Stimulated activated CD4-positive, alpha-beta T cell treated with anti-CD3 and anti-CD28 coated beads, Interleukin-1b, Interleukin-23, amount 100 ng/mL, for 24 hours (primary cell): ENCODE results near the gene TC2N.
"Not testable (repeated sequence)": the region's sequence is repeated elsewhere in the genome, so short reads cannot be mapped to it uniquely, and the experiment has no call there.

Experiments used
- DNase-seq, 4 experiments: peaks; one replicate each; pipeline ENCODE4 v3.0.0-alpha.2; 2020; ENCODE audit warnings: low read depth in 4 of 4, low spot score in 1 of 4

Gene TC2N

DNA sequence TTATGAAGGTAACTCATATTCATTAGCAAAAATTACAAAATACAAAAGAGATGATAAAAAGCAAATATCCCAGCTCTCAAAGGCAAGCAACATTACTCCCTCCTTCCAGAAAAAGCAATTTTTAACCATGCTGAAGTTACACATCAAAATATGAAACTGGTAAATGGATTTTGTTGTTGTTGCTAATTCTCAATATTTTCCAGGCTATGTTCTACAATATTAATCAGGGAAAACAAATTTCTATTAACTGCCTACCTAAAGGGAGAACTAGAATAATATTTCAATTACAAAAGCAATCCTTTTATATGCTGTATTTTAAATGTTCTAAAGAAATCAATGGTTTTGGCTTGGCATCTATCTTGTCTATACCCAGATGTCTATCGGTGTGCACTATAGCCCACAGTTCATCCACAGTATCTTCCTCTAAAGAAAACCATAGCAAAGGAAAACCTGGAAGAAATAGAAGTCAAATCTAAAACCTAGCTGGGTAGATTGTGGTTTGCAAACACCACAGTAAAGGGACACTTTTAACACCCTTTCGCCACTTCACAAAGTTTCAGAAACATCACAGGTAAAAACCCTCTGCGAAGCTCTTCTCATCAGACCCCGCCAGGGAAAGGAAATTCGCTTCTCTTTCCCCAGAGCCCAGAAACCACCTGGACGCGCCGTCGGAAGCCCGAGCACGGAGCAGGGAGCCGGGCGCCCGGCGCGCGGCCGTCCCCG is 32.0 kb downstream of the TC2N start:
- DNase-seq: peak in 1 of 4 experiments; percentile 5

DNA sequence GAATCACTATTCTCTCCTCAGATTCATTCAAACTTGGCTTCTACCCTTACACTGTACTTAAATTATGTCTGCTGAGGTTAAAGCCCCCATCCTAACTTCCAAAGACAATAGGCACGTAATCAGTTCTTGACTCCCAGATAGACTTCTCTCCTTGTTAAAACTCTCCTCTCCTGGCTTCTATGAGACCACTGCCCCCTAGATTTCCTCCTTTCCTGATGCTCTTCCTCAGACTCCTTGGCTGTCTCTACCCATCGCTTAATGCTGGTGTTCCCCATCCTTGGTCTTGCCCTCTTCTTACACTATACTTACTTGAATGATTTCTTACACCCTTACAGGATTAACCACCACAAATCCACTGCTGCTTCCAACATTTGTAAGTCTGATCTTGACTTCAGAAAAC is 32.8 kb downstream of the TC2N start:
- no peak for DNase-seq

DNA sequence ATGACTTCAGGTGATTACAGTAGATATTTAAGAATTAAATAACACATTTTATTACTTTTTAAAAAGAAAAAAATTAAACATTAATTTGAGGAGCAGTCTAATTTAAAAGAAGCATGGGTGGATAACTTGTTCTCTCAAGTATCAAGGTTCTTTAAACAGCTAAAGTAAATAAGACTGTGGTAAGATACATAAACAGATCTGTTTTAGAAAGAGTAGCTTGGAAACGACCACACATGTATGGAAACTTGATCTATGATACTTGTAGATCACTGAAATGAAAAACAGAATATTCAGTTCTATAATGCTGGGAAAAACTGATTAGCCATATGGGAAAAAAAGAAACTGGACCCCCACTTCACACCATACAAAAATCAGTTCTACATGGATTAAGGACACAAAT is 36.0 kb downstream of the TC2N start:
- no peak for DNase-seq

DNA sequence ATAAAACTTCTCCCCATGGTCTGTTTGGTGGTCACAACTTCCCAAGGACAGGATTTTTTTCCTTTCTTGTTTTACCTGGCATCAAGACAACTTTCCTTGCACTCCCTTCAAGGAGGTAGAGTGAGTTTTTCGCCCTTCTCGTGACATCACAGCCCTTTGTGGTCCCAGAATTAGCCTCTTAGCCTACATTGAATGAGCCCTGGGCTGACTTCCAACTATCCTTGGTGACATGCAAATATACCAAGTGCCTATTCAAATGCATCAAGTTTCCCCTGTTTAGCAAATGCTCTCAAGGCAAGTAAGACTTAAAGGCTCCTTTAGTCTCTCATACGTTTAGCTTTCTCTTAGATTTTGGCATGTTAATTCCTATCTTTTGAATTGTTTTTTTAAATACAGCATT is 36.6 kb downstream of the TC2N start:
- no peak for DNase-seq

DNA sequence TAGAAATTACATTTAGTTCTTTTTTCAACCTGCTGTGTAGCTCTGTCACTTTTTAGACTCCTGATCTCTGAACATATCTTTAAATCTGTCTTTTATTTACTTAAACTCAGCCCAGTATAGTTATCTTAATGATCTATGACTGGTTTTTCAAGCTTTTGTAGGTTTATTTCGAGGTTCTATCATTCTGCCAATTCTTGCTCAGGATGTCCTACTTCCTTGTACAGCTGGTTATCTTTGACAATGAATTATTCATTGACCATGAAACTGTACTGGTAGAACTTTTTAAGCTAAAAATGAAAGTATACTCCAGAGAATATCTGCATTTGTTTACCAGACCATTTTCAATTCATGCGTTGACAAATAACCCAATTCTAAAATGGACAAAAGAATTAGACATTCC is 37.8 kb downstream of the TC2N start:
- DNase-seq: no peak

DNA sequence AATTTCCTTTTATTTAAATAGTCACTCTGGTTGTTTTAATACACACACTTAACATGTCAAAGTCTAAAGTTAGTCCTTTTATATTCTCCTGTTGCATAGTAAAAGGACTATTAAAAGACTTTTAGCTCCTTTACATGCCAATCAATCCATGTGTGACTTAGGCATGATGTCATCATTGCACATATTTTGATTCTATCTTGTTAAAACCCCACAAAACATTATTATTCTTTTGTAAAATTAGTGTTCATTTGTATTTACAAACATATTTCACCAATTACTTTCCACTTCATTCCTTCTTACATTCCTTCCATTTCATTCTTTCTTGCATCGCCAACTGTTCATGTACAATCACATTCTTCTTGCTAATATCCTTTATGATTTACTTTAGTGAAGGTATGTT is 39.6 kb downstream of the TC2N start:
- DNase-seq: no peak

DNA sequence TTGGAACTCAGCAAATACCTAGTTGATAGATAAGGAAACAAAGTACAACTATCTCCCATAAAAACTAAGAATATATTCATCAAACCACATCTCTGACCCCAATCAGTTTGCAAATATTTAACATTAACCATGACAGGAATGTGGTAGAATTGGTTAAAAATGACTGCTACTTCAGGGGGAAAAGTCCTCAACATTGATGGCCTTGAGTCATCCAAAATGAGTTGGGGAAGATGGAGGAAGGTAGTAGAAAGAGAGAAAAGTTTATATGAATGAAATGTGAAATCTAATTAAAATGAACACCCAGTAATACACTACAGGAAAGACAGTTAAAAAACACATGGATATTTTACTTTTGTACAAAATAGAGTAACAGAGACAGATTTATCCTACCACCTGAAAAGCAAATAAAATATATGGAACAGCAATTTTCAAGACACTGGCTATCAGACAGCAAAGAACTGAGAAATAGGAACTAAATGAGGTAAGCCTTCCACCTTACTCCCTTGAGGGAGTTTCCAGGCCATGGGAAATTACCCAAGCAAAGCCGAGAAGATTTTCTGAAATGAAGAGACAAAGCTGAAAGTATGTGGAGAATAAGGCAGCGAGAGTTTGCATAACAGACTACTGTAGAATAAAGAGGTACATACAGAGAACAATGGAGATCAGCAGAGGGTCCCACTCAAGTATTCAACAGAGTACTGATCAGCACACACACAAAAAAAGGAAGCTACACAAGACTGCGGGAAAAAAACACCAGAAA is 49.6 kb downstream of the TC2N start:
- no peak for DNase-seq

DNA sequence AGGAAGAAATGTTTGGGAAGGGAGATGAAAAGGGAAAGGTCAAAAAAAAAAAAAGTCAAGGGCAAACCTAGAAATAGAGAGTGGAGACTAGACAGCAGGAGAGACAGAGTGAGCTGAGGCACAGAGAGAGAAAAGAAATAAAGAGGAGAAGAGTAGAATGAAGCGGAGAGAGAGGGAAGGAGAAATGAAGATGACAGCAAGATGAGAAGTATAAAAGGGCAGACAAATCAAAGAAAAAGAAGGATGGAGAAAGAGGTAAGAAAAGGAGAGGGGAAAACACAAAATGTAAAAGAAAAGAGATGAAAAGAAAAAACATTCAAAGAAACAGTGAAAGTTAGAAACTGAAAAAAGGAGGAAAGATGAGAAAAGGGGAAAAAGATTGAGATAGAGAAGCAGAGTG is 53.0 kb downstream of the TC2N start:
- DNase-seq: no peak

DNA sequence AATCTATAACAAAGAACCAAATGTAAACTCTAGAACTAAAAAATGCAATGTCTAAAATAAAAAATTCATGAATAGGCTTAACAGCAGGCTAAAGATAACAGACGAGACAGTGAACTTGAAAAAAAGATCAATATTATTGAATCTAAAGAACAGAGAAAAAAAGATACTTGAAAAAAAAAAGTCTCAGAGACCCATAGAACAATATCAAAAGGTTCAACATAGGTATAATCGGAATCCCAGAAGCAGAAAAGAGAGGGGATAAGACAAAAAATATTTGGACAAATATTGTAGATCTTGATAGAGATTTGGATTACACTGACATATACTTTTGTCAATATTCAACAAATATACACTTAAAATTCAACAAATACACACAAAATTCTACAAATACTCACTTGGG is 56.6 kb downstream of the TC2N start:
- no peak for DNase-seq

DNA sequence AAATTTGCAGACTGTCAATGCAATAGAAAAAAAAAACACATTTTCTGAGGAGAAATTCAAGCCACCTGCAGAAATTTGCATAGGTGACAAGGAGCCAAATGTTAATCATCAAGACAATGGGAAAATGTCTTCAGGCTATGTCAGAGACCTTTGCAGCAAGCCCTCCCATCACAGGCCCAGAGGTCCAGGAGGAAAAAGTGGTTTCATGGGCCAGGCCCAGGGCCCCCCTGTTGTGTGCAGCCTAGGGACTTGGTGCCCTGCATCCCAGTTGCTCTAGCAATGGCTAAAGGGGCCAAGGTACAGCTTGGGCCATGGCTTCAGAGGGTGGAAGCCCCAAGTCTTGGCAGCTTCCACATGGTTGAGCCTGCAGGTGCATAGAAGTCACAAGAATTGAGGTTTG is 60.6 kb downstream of the TC2N start:
- DNase-seq: no peak

DNA sequence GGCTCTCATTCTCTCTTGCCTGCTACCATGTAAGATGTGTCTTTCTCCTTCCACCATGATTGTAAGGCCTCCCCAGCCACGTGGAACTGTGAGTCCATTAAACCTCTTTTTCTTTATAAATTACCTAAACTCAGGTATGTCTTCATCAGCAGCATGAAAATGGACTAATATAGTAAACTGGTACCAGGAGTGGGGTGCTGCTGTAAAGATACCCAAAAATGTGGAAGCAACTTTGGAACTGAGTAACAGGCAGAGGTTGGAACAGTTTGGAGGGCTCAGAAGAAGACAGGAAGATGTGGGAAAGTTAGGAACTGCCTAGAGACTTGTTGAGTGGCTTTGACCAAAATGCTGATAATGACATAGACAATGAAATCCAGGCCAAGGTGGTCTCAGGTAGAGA is 61.2 kb downstream of the TC2N start:
- DNase-seq: not testable (repeated sequence)

DNA sequence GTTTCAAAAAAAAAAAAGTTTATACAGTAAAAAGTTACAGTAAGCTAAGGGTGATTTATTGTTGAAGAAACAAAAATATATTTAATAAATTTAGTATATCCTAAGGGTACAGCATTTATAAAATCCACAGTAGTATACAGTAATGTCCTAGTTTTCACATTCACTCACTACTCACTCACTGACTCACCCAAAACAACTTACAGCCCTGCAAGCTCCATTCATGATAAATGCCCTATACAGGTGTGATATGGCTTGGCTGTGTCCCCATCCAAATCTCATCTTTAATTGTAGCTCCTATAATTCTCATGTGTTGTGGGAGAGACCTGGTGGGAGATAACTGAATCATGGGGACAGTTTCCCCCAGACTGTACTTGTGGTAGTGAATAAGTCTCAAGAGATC is 61.7 kb downstream of the TC2N start:
- no peak for DNase-seq

DNA sequence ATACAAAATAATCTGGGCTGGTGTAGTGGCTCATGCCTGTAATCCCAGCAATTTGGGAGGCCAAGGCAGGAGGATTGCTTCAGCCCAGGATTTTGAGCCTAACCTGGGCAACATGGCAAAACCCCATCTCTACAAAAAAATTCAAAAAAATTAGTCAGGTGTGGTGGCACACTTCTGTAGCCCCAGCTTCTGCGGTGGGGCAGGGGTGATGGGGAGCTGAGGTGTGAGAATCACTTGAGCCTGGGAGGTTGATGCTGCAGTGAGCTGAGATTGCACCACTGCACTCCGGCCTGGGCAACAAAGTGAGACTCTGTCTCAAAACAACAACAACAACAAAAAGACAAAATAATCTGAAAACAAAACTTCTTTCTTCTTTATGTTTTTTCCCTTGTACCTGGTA is 66.0 kb downstream of the TC2N start:
- no peak for DNase-seq

DNA sequence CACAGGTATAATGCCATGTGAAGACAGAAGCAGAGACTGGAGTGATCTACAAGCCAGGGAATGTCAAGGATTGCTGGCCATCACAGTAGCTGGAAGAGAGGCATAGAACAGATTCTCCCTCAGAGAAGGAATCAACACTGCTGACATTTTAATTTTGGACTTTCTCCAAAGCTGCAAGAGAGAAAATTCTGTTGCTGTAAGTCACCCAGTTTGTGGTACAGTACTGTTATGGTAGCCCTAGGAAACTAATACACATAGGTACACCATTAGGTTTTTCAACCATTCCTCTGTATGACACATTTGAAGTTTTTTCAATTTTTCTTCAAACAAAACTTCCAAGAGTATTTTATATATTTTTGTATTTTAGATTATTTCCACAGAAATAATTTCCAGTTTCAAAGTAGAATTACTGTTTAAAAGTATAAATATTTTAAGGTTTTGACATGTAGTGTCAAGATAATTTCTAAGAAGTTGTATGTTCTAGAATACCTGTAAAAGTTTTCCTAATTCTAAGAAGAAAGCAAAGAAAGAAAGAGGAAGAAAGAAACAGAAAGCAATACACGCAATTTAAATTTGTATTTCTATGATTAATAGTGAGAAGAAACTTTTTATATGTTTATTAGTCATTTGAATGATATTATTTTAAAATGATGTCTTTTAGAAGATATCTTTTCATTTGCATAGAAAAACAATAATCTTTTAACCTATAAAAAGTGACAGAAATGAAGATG is 70.6 kb downstream of the TC2N start:
- no peak for DNase-seq

DNA sequence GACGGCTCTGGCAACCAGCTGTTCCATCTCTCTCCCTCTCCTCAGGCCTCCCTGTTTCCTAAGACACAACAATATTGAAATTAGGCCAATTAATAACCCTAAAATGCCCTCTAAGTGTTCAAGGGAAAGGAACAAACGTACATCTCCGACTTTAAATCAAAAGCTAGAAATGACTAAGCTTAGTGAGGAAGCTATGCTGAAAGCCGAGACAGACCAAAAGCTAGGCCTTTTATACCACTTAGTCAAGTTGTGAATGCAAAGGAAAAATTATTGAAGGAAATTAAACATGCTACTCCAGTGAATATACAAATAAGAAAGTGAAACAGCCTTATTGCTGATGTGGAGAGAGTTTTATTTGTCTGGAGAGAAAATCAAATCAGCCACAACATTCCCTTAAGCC is 73.6 kb downstream of the TC2N start:
- no peak for DNase-seq

DNA sequence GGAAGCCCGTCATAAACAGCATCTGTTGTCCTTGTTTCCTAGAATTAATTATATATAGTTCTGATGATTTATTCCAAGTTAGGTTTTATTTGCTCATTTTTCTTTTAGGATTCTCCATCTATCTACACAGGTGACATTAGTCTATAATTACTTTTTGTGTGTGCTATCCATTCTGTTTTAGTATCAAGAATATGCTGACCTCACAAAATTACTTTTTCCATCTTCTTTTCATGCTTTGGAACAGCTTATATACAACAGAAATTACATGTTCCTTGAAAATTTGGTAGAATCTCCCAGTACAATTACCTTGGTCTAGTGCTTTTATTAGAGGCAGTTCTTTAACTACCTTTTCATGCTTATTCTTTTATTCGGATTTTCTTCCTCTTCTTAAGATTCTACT is 81.1 kb downstream of the TC2N start:
- no peak for DNase-seq

DNA sequence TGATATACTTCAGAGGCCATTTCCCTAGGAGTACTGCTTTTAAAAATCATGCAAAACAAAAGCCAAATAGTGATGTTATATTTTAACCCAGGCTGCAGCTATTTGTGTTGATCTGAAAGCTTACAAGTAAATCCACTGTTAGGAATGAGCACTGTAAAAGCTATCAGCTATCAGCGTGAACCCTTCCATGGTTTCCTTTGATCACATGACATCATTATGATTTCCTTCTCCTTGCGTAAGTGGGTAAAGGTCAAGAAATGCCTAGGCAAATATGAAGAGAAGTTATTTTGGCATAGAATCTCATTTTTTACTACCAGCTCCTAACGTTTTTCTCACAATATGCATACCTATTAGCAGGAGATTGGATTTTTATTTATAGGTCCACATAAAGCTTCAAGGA is 86.9 kb downstream of the TC2N start:
- DNase-seq: no peak

DNA sequence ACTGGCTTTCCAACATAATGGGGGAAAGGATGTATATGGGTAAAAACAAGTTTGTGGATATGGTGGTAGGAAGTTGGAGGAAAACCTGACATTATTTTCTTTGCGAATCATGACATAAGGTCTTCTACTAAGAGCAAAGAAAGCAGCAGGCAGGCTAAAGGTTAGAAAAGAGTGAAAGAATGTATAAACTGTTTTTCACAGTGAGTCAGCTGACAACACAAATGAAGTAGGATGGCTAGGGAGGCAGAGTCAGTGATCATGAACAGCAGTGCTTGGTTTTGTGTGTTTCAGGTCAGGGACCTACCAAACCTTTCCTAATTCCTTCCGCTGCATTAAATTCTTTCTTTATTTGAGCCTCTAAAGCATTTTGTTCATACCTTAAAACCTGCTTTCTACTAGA is 89.1 kb downstream of the TC2N start:
- no peak for DNase-seq

DNA sequence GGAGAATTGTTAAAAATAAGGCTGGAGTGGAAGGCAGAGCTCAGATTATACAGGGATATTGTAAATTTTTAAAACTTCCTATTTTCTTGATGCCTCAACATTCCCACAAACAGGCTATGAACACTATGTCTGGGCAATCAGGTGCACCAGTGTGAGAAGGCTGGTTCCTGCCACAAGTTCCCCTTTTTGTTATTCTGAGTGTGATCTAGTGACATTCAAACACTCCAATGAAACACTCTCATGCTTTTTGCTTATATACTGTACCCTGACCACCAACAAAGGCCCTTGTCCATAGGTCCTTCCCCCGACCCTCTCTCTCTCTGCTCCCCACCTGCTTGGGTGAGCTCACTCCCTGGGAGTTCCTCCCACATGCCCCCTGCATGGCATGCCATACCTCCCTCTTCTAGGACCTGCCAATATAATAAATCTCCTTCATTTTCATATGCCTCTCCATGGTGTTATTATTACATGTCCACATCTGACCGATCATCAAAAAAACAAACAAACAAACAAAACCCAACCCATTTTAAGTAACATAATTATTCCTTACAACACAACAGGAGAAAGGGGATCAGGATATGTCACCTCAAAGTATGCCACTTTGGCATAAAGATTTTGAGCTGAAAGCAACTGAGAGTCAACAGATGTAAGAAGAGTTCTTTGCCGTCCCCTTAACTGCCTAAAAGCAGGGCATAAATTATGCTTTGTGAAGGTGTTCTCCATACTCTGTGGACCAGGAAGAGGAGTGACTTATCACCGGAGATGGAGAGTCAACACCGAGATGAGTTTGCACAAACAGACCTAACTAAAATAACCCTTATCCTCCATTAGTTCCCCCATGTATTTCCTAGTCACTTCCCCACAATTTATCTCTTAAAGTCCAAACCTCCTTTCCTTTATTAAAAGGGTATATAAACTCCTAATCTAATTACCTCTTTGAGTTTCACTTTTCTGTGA is 92.9 kb downstream of the TC2N start:
- no peak for DNase-seq

DNA sequence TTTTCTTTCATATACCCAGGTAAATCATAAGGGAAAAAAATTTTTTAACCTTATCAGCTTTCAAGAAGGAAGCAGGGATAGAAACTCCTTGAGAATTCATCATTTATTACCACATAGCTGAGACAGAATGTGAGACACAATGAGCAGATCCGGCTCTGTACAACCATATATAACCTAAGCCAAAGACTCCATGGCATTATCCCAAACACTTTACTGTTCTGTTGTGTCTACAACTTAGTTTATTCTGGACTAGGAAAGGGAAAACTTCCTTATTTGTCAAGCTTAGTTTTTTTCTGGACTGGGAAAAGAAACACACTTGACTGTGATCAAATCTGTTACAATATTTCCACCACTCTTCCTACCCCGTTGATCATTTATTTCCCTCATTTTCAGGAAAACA is 97.2 kb downstream of the TC2N start:
- DNase-seq: no peak
